HCT116 (cell line): ENCODE measurements around the gene ACER3. TPM values are rescaled to one million over a fixed set of nuclear protein-coding genes. Genes with fewer than 3 reads are reported as not detected.

Experiments used
- ATAC-seq: fragments of 200-7000 bp; cut with Tn5 transposase; 2 replicates; pipeline ENCODE4 v1.9.1; 2020; ENCODE audit warnings: mild to moderate bottlenecking, moderate library complexity
- BruUV-seq: library from RNA; stranded (reverse); fragments of 400-500 nt; replicated peaks from 2 replicates; lab custom pipeline; 2021; lab: Mats Ljungman, UMichigan
- CTCF ChIA-PET: fragments of 300-600 bp; sonication (Branson Sonifier 250); formaldehyde crosslinking; loops from one replicate; lab custom pipeline; 2021; ENCODE audit warnings: antibody characterized with exemption; lab: Charles Lee
- POLR2A ChIA-PET: fragments of 300-600, 350-600 bp; sonication (Branson Sonifier 250); formaldehyde crosslinking; loops from one replicate; lab custom pipeline; 2021; ENCODE audit warnings: antibody characterized with exemption; lab: Charles Lee
- RAD21 ChIA-PET, 2 experiments: fragments of 300-600 bp; sonication (Branson Sonifier 250); formaldehyde crosslinking; loops; one replicate each; lab custom pipeline; 2023; ENCODE audit warnings: low total read pairs in 2 of 2; ENCODE audit not compliant: uncharacterized antibody in 2 of 2, unreplicated experiment in 2 of 2, low non-redundant PET in 1 of 2; lab: Charles Lee
- DNase-seq: peaks from one replicate; pipeline ENCODE4 v3.0.0-alpha.2; 2010; ENCODE audit warnings: low read depth, low spot score
- H2AFZ ChIP-seq: fragments of 200-600 bp; shearing (Covaris generic), sonication (generic); 2 replicates; pipeline ENCODE4 v1.6.1; 2017; ENCODE audit warnings: low read depth, mixed run types, mixed read lengths, antibody characterized with exemption, low read length; ENCODE audit not compliant: poor library complexity, severe bottlenecking
- H3K27ac ChIP-seq: 2 replicates; pipeline ENCODE4 v1.5.1; 2012; ENCODE audit warnings: low read depth, low read length
- H3K27me3 ChIP-seq: fragments of 200-600 bp; sonication (generic); 2 replicates; pipeline ENCODE4 v1.6.1; 2016; ENCODE audit warnings: mixed run types, low read length, mixed read lengths; ENCODE audit not compliant: insufficient read depth
- H3K36me3 ChIP-seq, 2 experiments: fragments of 200-500 bp in 1 of 2; fragments of 200-600 bp in 1 of 2; sonication (Bioruptor generic) in 1 of 2; sonication (generic) in 1 of 2; 2 replicates each; pipeline versions ENCODE4 v1.5.1 to v1.6.1; 2014 to 2016; ENCODE audit warnings: low read length in 2 of 2, inconsistent platforms in 1 of 2, mixed read lengths in 1 of 2, mixed run types in 1 of 2; ENCODE audit not compliant: insufficient read depth in 2 of 2, control insufficient read depth in 1 of 2
- H3K4me1 ChIP-seq, 2 experiments: fragments of 200-600 bp in 1 of 2; sonication (generic) in 1 of 2; 2 replicates each; pipeline versions ENCODE4 v1.5.1 to v1.6.1; 2012 to 2017; ENCODE audit warnings: low read length in 2 of 2, inconsistent platforms in 1 of 2, mild to moderate bottlenecking in 1 of 2, mixed read lengths in 1 of 2, mixed run types in 1 of 2, moderate library complexity in 1 of 2; ENCODE audit not compliant: insufficient read depth in 2 of 2, control insufficient read depth in 1 of 2
- H3K4me2 ChIP-seq: fragments of 200-600 bp; sonication (generic); 2 replicates; pipeline ENCODE4 v1.6.1; 2017; ENCODE audit warnings: mixed run types, low read length, mixed read lengths
- H3K4me3 ChIP-seq, 2 experiments: fragments of 200-600 bp in 1 of 2; sonication (generic) in 1 of 2; replicated peaks in 1 of 2; 2 replicates each; pipeline ENCODE4 v1.5.1; 2011 to 2016; ENCODE audit warnings: low read length in 2 of 2, control low read depth in 1 of 2, low read depth in 1 of 2, mild to moderate bottlenecking in 1 of 2, mixed read lengths in 1 of 2, mixed run types in 1 of 2
- H3K79me2 ChIP-seq: fragments of 200-600 bp; sonication (generic); 2 replicates; pipeline ENCODE4 v1.6.1; 2017; ENCODE audit warnings: mild to moderate bottlenecking, mixed run types, low read length, moderate library complexity, mixed read lengths; ENCODE audit not compliant: insufficient read depth
- H3K9ac ChIP-seq: fragments of 200-600 bp; sonication (generic); 2 replicates; pipeline ENCODE4 v1.6.1; 2016; ENCODE audit warnings: low read length, mixed read lengths
- H3K9me2 ChIP-seq: fragments of 200-600 bp; sonication (generic), shearing (Covaris generic); 2 replicates; pipeline ENCODE4 v1.6.1; 2017; ENCODE audit warnings: mixed run types, mild to moderate bottlenecking, moderate library complexity; ENCODE audit not compliant: insufficient read depth
- H3K9me3 ChIP-seq, 2 experiments: fragments of 200-500 bp in 1 of 2; fragments of 200-600 bp in 1 of 2; sonication (Bioruptor generic) in 1 of 2; sonication (generic) in 1 of 2; 2 replicates each; pipeline ENCODE4 v1.6.1; 2014 to 2017; ENCODE audit warnings: low read length in 2 of 2, mixed read lengths in 2 of 2, inconsistent platforms in 1 of 2, low read depth in 1 of 2, mild to moderate bottlenecking in 1 of 2, mixed run types in 1 of 2, moderate library complexity in 1 of 2; ENCODE audit not compliant: control insufficient read depth in 1 of 2, insufficient read depth in 1 of 2
- H4K20me1 ChIP-seq: fragments of 200-600 bp; sonication (generic), shearing (Covaris generic); 2 replicates; pipeline ENCODE4 v1.6.1; 2017; ENCODE audit warnings: mixed run types, mild to moderate bottlenecking, moderate library complexity; ENCODE audit not compliant: insufficient read depth
- CEBPB ChIP-seq: IDR thresholded peaks from 2 replicates; pipeline ENCODE4 v1.6.1; 2012; ENCODE audit warnings: low read depth
- ELF1 ChIP-seq: IDR thresholded peaks from 2 replicates; pipeline ENCODE4 v1.6.1; 2012; ENCODE audit warnings: low read depth, borderline replicate concordance
- EZH2phosphoT487 ChIP-seq: fragments of 200-600 bp; IDR thresholded peaks from 2 replicates; pipeline ENCODE4 v1.6.1; 2018; ENCODE audit warnings: antibody characterized with exemption, borderline replicate concordance
- FOSL1 ChIP-seq: IDR thresholded peaks from 2 replicates; pipeline ENCODE4 v1.6.1; 2012; ENCODE audit warnings: low read depth
- REST ChIP-seq: IDR thresholded peaks from 2 replicates; pipeline ENCODE4 v1.6.1; 2012; ENCODE audit warnings: low read depth
- SIN3A ChIP-seq: IDR thresholded peaks from 2 replicates; pipeline ENCODE4 v1.6.1; 2012; ENCODE audit warnings: low read depth
- ZFX ChIP-seq: fragments of 450-650 bp; IDR thresholded peaks from 2 replicates; pipeline ENCODE4 v1.6.1; 2017
- ZNF274 ChIP-seq: fragments of 200-500 bp; sonication (Bioruptor generic); IDR thresholded peaks from 2 replicates; pipeline ENCODE4 v1.6.1; 2014; ENCODE audit warnings: mild to moderate bottlenecking, low read depth, low read length, inconsistent platforms
- intact Hi-C: fragments of 100-400 bp; cut with micrococcal nuclease; formaldehyde crosslinking; loops from 2 replicates; pipeline ENCODE4 v1.10.0; 2022
- total RNA-seq: library from RNA; stranded (reverse); gene quantifications from one replicate; pipeline ENCODE4 v1.2.1, GENCODE V29; 2021; ENCODE audit not compliant: unreplicated experiment

The ACER3 gene
- total RNA-seq, 1 experiment from 2014 or later, result 19.1 TPM

GRCh38 chr11:77040401-77040777 is 179.7 kb downstream of the ACER3 start:
- no peaks in the 10 kb centered on the region for H4K20me1 ChIP-seq
- TF ChIP-seq CEBPB (no peak), REST (no peak)
- TF ChIP-seq, all 23 proteins: peak for 0
- POLR2A ChIA-PET, result no interaction called here
- no peak overlapping the region for H3K9ac ChIP-seq
- intact Hi-C loops, result no loop called here
- ATAC-seq (no peak), DNase-seq (no peak)
- RAD21 ChIA-PET, result no interaction called here
- H3K36me3 ChIP-seq, result no peaks in the 10 kb centered on the region
- H3K4me3 ChIP-seq, result no peak overlapping the region
- CTCF ChIA-PET, result interaction anchor here (0.7 to 0.9 kb wide), 2 partner anchors 121 to 122 kb away, joined by 3 read pairs; no protein-coding TSS in a partner anchor
- no peaks in the 10 kb centered on the region for H3K9me3 ChIP-seq
- H3K4me2 ChIP-seq, result no peak overlapping the region
- no peaks in the 10 kb centered on the region for H3K9me2 ChIP-seq
- peaks cover 3 to 12% of the 10 kb centered on the region in 2 experiments; a peak in 3 of 4 replicates for H3K4me1 ChIP-seq
- no peak overlapping the region for H2AFZ ChIP-seq
- H3K79me2 ChIP-seq, result no peaks in the 10 kb centered on the region
- no peak overlapping the region for H3K27ac ChIP-seq
- H3K27me3 ChIP-seq, result no peaks in the 10 kb centered on the region
- no TSS peak for BruUV-seq

- Histone ChIP-seq H3K27me3 (no peaks in the 10 kb centered on the region), H3K9ac (no peak overlapping the region), H3K9me2 (no peaks in the 10 kb centered on the region), H2AFZ (no peak overlapping the region), H3K4me1 (peaks cover 0 to 15% of the 10 kb centered on the region in 2 experiments; a peak in 2 of 4 replicates), H3K4me3 (no peak overlapping the region), H4K20me1 (no peaks in the 10 kb centered on the region), H3K27ac (no peak overlapping the region; the same call in 1 of the 2 replicates), H3K4me2 (no peak overlapping the region), H3K9me3 (no peaks in the 10 kb centered on the region), H3K79me2 (no peaks in the 10 kb centered on the region), H3K36me3 (no peaks in the 10 kb centered on the region)
- ChIA-PET POLR2A (no interaction called here), RAD21 (no interaction called here), CTCF (interaction anchor here (0.9 kb wide), 1 partner anchor 121 kb away, joined by 3 read pairs; no protein-coding TSS in a partner anchor)
- intact Hi-C loops, result no loop called here
- BruUV-seq, result no TSS peak
- DNase-seq (no peak), ATAC-seq (no peak)
- no peak for TF ChIP-seq ELF1
- TF ChIP-seq SIN3A, result no peak
- TF ChIP-seq ZFX, result no peak
- no peak for TF ChIP-seq CEBPB
- no peak for TF ChIP-seq FOSL1
- TF ChIP-seq EZH2phosphoT487, result no peak
- TF ChIP-seq ZNF274, result no peak
- TF ChIP-seq, all 23 proteins: peak for 0
Measured at GRCh38 chr11:77040889-77041288, 180.2 kb downstream of the ACER3 start.
